Stimulated activated CD8-positive, alpha-beta memory T cell treated with anti-CD3 and anti-CD28 coated beads, Interleukin-15, amount 100 ng/mL, for 1 hour (primary cell): Measurements from ENCODE around the gene KIF23.

Experiments
- DNase-seq: peaks from one replicate; pipeline ENCODE4 v3.0.0-alpha.2; 2020; ENCODE audit warnings: low read depth

Gene KIF23

GRCh38 chr15:69491038-69491505 is 76.9 kb downstream of the KIF23 start:
- no peak for DNase-seq

- no peak for DNase-seq
Measured at GRCh38 chr15:69493406-69493805, 79.3 kb downstream of the KIF23 start.

- no peak for DNase-seq
Measured at GRCh38 chr15:69496001-69496400, 81.9 kb downstream of the KIF23 start.

- no peak for DNase-seq
Measured at GRCh38 chr15:69497076-69497475, 82.9 kb downstream of the KIF23 start.

- no peak for DNase-seq
Measured at GRCh38 chr15:69497667-69498066, 83.5 kb downstream of the KIF23 start.
